Activated CD8-positive, alpha-beta memory T cell treated with anti-CD3 and anti-CD28 coated beads, Interleukin-2, amount 10 ng/mL, durations not matched to agents 7 days and 5 days (primary cell): Measurements from ENCODE around the gene GNAI2. TPM values are rescaled to one million over a fixed set of nuclear protein-coding genes. Genes with fewer than 3 reads are reported as not detected.
A peak's percentile ranks its signal among the peaks of the same experiment; 100 is the strongest.
"Not testable (repeated sequence)": the region's sequence is repeated elsewhere in the genome, so short reads cannot be mapped to it uniquely, and the experiment has no call there.

Experiments
- ATAC-seq: fragments of 150-1000 bp; cut with Tn5 transposase; one replicate; pipeline ENCODE4 v1.10.0; 2021; ENCODE audit warnings: moderate library complexity
- CTCF ChIA-PET: fragments of 350-600 bp; sonication (Branson Sonifier 250); formaldehyde crosslinking; loops from one replicate; lab custom pipeline; 2021; ENCODE audit warnings: antibody characterized with exemption; lab: Charles Lee
- DNase-seq: peaks from one replicate; pipeline ENCODE4 v3.0.0-alpha.2; 2020
- H3K27ac Mint-ChIP-seq: one replicate; pipeline ENCODE4 v1.8.0; 2021; ENCODE audit warnings: mild to moderate bottlenecking, mixed read lengths
- H3K27me3 Mint-ChIP-seq: one replicate; pipeline ENCODE4 v1.8.0; 2021; ENCODE audit warnings: mixed read lengths
- H3K36me3 Mint-ChIP-seq: one replicate; pipeline ENCODE4 v1.8.0; 2021; ENCODE audit warnings: mild to moderate bottlenecking, mixed read lengths
- H3K4me1 Mint-ChIP-seq: one replicate; pipeline ENCODE4 v1.8.0; 2021; ENCODE audit warnings: mixed read lengths
- H3K4me3 Mint-ChIP-seq: one replicate; pipeline ENCODE4 v1.8.0; 2021; ENCODE audit warnings: mild to moderate bottlenecking, moderate library complexity, mixed read lengths
- H3K9me3 Mint-ChIP-seq: one replicate; pipeline ENCODE4 v1.8.0; 2022; ENCODE audit warnings: low read depth, mixed read lengths
- total RNA-seq, 2 experiments: library from RNA; stranded (reverse); gene quantifications; one replicate each; pipeline ENCODE4 v1.2.3, GENCODE V29; 2021

Gene GNAI2
- total RNA-seq, 2 experiments from 2014 or later = 450 to 509 TPM

DNA sequence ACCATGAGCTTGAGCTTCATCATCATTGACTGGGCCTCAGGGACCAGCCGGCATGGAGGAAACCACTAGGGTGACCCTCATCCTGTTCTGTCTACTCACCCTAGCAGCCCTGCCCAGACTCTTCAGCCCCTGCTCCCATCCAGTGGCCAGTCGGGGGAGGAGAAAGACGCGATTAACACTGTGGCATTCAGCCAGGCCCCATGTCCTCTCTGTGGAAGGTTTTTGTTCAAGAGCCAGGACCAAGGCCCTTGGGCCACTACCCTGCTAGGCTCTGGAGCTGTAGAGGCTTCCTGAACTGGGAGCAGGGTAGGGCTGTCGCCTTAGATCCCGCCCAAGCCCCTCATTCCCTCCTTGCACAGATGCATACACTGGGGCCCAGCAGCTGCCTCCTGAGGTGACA lies 15.9 kb upstream of the GNAI2 start:
- peaks cover 7% of the 10 kb centered on the region for H3K4me1 Mint-ChIP-seq
- no peaks in the 10 kb centered on the region for H3K9me3 Mint-ChIP-seq
- H3K27me3 Mint-ChIP-seq = peaks cover 10% of the 10 kb centered on the region
- H3K4me3 Mint-ChIP-seq = no peak overlapping the region
- DNase-seq (no peak), ATAC-seq (no peak)
- CTCF ChIA-PET = interaction anchor here (1.6 to 17.1 kb wide), 3 partner anchors 9 to 29 kb away, joined by 4 to 398 read pairs (median 15); partner anchors contain the start of gene GNAT1
- no peaks in the 10 kb centered on the region for H3K36me3 Mint-ChIP-seq
- no peak overlapping the region for H3K27ac Mint-ChIP-seq

DNA sequence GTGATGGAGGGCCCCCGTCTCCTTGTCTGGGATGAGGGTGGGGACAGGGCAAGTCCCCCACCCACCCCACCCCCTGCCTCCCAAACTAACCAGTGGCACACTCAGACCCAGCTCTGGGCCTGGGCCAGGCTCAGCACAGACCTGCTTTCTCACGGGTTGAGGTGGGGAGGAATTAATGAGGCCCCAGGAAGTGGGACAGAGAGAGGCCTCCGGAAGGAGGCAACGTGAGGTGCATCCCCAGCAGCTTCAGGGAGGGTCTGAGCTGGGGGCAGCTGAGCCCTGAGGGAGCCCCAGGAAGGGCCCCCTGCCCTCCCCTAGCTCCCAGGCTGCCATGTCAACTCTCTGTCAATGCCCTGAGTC lies 15.0 kb upstream of the GNAI2 start:
- no peaks in the 10 kb centered on the region for H3K36me3 Mint-ChIP-seq
- H3K4me1 Mint-ChIP-seq = peaks cover 13% of the 10 kb centered on the region
- no peak for DNase-seq
- CTCF ChIA-PET = interaction anchor here (1.0 to 17.1 kb wide), 7 partner anchors 10 to 54 kb away, joined by 3 to 398 read pairs (median 5); partner anchors contain the start of gene GNAT1
- peak overlapping the region; percentile 63 for H3K27ac Mint-ChIP-seq
- no peak overlapping the region for H3K4me3 Mint-ChIP-seq
- ATAC-seq = peak; percentile 59
- H3K27me3 Mint-ChIP-seq = peaks cover 14% of the 10 kb centered on the region
- no peaks in the 10 kb centered on the region for H3K9me3 Mint-ChIP-seq

DNA sequence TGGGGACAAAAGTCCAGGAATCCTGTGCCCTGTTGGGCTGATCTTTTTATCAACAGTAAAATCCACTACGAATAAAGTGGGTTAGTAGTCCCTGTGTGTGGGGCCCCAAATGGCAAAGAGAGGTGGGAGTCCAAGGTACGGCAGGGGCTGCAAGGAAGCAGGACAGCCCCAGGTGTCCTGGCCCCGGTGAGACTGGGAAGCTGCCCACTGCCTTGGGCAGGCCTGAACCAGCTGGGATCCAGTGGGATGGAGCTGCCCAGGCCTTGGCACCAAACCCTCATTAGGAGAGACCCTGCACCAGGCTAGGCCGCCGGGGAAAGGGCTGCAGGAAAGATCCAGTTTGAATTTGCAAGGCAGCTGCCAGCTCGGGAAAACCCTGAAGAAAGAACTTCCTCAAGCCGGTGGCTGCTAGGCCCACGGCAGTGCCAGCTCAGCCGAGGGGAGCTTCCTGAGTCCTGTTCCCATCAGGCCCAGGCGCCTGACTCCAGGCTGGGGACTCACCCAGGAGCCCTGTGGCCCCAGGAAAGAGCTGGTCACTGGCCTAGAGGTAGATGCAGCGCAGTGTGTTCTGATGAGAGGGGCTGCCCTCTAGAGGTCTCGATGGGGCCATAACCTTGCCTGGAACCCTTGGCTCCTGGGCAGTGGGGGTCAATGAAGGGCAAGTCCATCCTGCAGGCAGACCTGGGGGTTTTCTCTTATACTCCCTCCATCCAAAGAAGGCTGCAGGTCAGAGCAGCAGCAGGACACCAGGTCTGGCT lies 14.4 kb upstream of the GNAI2 start:
- DNase-seq (no peak), ATAC-seq (no peak)
- Mint-ChIP-seq H3K27me3 (peaks cover 14% of the 10 kb centered on the region), H3K36me3 (no peaks in the 10 kb centered on the region), H3K4me1 (peaks cover 17% of the 10 kb centered on the region), H3K4me3 (no peak overlapping the region), H3K27ac (peak overlapping the region; percentile 63), H3K9me3 (no peaks in the 10 kb centered on the region)
- CTCF ChIA-PET = interaction anchor here (1.0 to 17.1 kb wide), 7 partner anchors 10 to 53 kb away, joined by 3 to 398 read pairs (median 5); partner anchors contain the start of gene GNAT1

DNA sequence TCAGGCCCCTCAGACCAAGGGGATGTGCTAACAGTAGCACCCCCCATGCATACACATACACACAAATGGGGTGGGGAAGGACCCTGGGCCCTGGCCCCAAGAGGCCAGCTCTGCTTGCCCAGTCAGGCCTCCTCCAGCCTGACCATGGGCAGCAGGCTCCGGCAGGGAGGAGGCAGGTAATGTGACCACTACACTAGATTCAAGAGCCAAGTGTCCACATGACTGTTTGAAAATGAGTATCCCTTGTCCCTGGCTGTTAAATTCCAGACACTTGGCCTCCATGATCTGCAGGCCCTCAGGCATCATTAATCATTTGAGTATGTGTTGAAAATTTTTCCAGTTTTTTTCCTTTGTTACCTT lies 13.9 kb upstream of the GNAI2 start:
- CTCF ChIA-PET = interaction anchor here (1.0 to 17.1 kb wide), 5 partner anchors 14 to 42 kb away, joined by 3 to 398 read pairs (median 6); partner anchors contain the start of gene GNAT1
- H3K27ac Mint-ChIP-seq = no peak overlapping the region

DNA sequence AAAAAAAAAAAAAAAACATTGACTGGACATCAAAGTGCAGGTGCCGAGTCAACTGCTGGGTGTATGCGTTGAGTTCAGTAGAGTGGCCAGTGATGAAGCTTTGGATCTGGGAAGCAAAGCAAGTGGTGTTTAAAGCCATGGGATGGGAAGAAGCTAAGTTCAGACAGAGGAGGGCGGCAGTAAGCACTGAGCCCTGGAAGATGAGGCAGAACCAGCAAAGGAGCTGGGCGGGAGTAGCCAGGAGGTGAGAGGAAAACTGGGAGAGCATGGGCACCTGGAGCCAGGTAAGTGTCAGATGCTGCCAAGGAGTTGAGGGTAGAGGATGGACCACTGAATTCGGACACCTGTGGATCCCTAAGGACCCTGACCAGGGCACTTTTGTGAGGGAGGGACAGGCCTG lies 11.4 kb upstream of the GNAI2 start:
- H3K27me3 Mint-ChIP-seq = peaks cover 14% of the 10 kb centered on the region
- peaks cover 34% of the 10 kb centered on the region for H3K4me1 Mint-ChIP-seq
- ATAC-seq (no peak), DNase-seq (no peak)
- CTCF ChIA-PET = interaction anchor here (0.7 to 17.1 kb wide), 11 partner anchors 9 to 333 kb away, joined by 3 to 398 read pairs (median 14); partner anchors contain the start of genes GNAT1, LSMEM2 and SEMA3B
- H3K27ac Mint-ChIP-seq = no peak overlapping the region
- H3K4me3 Mint-ChIP-seq = no peak overlapping the region
- H3K36me3 Mint-ChIP-seq = no peaks in the 10 kb centered on the region
- no peaks in the 10 kb centered on the region for H3K9me3 Mint-ChIP-seq

More for the DNA sequence above, 13.9 kb upstream of the GNAI2 start:
- H3K36me3 Mint-ChIP-seq = no peaks in the 10 kb centered on the region
- ATAC-seq (no peak), DNase-seq (no peak)
- H3K9me3 Mint-ChIP-seq = no peaks in the 10 kb centered on the region
- H3K27me3 Mint-ChIP-seq = peaks cover 14% of the 10 kb centered on the region
- H3K4me1 Mint-ChIP-seq = peaks cover 22% of the 10 kb centered on the region
- no peak overlapping the region for H3K4me3 Mint-ChIP-seq

DNA sequence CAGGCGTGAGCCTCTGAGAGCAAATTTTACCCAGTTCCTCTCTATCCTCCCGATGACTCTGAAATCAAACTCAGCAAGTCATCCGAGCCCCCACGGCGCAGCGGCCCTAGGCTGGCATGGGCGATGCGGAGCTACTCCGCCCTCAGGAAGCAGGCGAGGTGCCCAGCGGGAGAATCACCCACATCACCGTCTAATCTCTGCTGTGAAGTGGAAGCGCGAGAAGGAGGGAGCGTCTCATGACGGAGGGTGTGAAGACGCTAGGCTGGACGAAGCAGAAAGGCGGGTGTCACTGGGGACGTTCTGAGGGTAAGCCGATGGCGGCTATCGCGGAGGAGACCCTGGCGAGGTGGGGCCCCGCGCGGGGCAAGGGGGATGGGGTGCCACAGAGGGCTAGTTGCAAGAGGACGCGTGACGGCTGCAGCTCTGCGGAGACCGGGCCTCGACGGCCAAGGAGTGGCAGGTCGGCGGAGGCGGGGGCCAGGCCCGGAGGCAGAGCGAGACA lies 9.1 kb upstream of the GNAI2 start:
- H3K4me1 Mint-ChIP-seq = peaks cover 27% of the 10 kb centered on the region
- ATAC-seq (peak; percentile 25), DNase-seq (peak; percentile 70)
- CTCF ChIA-PET = interaction anchor here (0.6 to 17.1 kb wide), 32 partner anchors 9 to 440 kb away, joined by 3 to 398 read pairs (median 7); partner anchors contain the start of genes GNAI2, GNAT1, HYAL3 and IP6K1
- H3K4me3 Mint-ChIP-seq = peak overlapping the region; percentile 88
- peaks cover 14% of the 10 kb centered on the region for H3K27me3 Mint-ChIP-seq
- no peaks in the 10 kb centered on the region for H3K9me3 Mint-ChIP-seq
- peak overlapping the region; percentile 94 for H3K27ac Mint-ChIP-seq
- H3K36me3 Mint-ChIP-seq = no peaks in the 10 kb centered on the region

DNA sequence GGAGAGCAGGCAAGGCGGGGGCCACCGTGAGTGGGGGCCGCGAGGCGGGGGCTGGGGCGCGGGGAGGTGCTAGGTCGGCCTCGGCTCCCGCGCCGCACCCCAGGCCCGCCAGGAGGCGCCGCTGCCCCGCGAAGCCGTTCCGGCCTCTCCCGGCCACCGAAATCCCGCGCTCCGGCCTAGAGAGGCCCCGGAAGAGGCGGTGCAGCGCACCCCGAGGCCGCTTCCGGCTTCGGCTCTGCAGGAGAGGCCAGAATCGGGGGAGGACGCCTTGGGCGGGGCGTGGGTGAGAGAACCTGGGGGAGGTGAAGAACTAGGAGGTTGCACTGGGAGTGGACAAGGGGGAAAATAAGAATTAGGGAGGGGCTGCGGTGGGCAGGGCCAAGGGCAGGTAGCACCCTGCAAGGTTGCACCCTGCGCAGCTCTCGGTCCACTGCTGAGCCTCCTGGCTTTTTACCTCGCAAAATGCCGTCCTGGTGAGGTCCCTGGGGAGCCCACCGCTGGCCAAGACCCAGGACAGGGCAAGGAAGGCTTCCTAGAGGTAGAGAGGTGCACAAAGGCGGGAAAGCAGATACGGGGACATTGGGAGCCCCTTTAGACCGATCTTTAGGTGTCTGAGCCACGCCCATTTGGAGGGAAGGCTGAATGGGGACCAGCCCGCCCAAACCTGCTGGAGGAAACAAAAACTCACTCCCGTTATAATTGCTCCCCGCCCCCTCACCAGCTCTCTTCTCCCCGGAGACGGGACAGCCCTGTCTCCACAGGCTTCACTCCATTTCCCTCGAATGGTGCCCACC lies 8.4 kb upstream of the GNAI2 start:
- DNase-seq = peak; percentile 96
- Mint-ChIP-seq H3K4me1 (peaks cover 27% of the 10 kb centered on the region), H3K4me3 (peak overlapping the region; percentile 88), H3K36me3 (no peaks in the 10 kb centered on the region), H3K27ac (peak overlapping the region; percentile 94), H3K9me3 (no peaks in the 10 kb centered on the region), H3K27me3 (peaks cover 14% of the 10 kb centered on the region)
- peak; percentile 89 for ATAC-seq
- CTCF ChIA-PET = interaction anchor here (0.7 to 17.1 kb wide), 27 partner anchors 9 to 126 kb away, joined by 3 to 398 read pairs (median 8); partner anchors contain the start of genes GNAI2, GNAT1, HYAL3 and NAA80

DNA sequence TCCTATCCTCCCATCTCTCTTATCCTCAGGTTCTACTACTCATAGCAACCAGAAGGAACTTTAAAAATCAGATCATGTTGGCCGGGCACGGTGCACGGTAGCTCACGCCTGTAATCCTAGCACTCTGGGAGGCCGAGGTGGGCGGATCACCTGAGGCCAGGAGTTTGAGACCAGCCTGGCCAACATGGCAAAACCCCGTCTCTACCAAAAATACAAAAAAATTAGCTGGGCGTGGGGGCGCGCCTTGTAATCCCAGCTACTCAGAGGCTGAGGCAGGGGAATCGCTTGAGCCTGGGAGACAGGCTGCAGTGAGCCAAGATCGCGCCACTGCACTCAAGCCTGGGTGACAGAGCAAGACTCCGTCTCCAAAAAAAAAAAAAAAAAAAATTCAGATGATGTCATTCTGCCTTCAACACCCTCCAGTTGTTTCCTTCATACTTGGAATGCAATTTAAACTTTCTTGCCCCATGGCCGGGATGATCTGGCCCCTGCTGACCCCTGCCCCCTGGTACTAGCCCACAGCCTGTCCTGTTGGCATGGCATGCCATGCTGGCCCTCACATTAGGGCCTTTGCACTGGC lies 7.7 kb upstream of the GNAI2 start:
- Mint-ChIP-seq H3K27me3 (peaks cover 13% of the 10 kb centered on the region), H3K4me3 (peak overlapping the region; percentile 88), H3K27ac (peak overlapping the region; percentile 85), H3K4me1 (peaks cover 27% of the 10 kb centered on the region)
- ATAC-seq, H3K9me3 Mint-ChIP-seq, DNase-seq, H3K36me3 Mint-ChIP-seq: not testable (repeated sequence)
- CTCF ChIA-PET = interaction anchor here (0.7 to 17.1 kb wide), 16 partner anchors 9 to 99 kb away, joined by 3 to 398 read pairs (median 8); partner anchors contain the start of genes GNAI2, GNAT1, HYAL3 and NAA80

DNA sequence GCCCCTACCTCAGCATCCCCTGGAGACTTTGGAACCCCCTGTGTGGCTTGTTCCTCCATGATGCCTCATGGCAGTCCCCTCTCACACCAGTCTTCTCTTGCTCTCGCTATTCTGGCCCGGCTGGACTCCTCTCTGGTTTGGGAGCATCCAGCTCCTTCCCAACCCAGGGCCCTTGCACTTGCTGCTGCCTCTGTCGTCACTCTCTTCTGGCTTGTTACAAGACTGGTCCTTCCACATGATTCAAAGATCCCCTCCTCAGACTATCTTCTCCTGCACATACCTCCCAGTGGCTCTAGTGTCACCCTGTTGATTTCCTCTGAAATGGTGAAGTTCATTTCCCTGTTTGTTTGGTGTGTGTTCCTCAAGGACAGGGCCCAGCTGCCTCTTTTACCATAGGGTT lies 6.5 kb upstream of the GNAI2 start:
- Mint-ChIP-seq H3K27ac (no peak overlapping the region), H3K4me3 (no peak overlapping the region), H3K9me3 (no peaks in the 10 kb centered on the region), H3K4me1 (peaks cover 31% of the 10 kb centered on the region), H3K36me3 (no peaks in the 10 kb centered on the region), H3K27me3 (peaks cover 8% of the 10 kb centered on the region)
- no peak for ATAC-seq
- CTCF ChIA-PET = interaction anchor here (0.8 to 17.1 kb wide), 7 partner anchors 8 to 69 kb away, joined by 3 to 398 read pairs (median 78); partner anchors contain the start of genes GNAT1 and SEMA3B
- no peak for DNase-seq

DNA sequence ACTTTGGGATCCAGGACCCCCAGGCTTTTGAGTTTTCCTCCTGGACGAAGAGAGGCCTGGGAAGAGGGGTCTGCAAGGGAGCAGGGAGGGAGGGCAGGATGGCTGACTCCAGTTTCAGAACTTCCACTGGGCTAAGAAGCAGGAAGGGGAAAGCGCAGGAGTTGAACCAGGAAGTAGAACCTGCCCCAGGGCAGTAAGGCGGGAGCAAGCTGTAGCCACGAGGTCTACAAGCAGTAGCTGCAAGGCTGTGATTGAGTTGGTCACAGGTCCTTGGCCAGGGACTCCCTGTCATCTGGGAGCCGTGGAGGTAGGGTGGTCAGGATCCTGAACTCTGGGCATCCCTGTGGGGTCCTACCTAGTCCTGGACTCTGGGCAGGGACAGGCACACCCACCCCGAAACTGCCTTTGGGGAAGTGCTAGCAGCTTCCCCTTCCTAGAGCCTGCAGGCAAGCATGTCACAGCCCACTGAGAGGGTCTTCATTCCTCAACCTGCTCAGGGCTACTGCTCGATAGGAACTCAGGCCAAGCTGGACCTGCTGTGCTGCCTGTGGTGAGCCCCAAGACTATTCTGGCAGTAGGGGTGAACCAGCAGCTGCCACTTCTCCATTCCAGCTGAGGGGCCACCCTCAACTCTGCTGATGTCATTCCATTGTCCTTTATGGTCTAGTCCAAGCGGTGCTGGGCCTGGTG lies 5.8 kb upstream of the GNAI2 start:
- peaks cover 33% of the 10 kb centered on the region for H3K4me1 Mint-ChIP-seq
- peaks cover 2% of the 10 kb centered on the region for H3K27me3 Mint-ChIP-seq
- CTCF ChIA-PET = interaction anchor here (1.3 to 17.1 kb wide), 5 partner anchors 12 to 42 kb away, joined by 5 to 398 read pairs (median 84); partner anchors contain the start of genes GNAT1 and SEMA3B
- DNase-seq (no peak), ATAC-seq (no peak)
- H3K9me3 Mint-ChIP-seq = no peaks in the 10 kb centered on the region
- H3K36me3 Mint-ChIP-seq = no peaks in the 10 kb centered on the region
- no peak overlapping the region for H3K4me3 Mint-ChIP-seq
- no peak overlapping the region for H3K27ac Mint-ChIP-seq

DNA sequence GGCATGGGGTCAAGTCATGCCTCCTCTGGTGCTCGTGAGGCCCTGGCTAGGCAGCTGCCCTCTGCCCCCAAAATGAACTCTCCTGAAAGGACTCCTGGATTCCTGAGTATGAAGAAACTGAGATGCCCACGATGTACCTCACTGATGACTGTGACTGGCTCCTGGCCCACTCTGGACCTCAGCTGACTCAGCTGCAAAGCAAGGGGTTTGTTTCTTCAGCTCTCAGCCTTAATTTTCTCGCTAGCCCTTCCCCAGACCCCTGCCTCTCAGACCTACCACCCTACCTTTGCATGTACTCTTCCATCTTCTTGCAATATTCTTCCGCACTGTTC lies 5.2 kb upstream of the GNAI2 start:
- Mint-ChIP-seq H3K9me3 (no peaks in the 10 kb centered on the region), H3K36me3 (no peaks in the 10 kb centered on the region), H3K27me3 (no peaks in the 10 kb centered on the region), H3K27ac (no peak overlapping the region), H3K4me3 (no peak overlapping the region), H3K4me1 (peaks cover 34% of the 10 kb centered on the region)
- DNase-seq = no peak
- CTCF ChIA-PET = interaction anchor here (0.5 to 17.1 kb wide), 5 partner anchors 12 to 1075 kb away, joined by 3 to 398 read pairs (median 84); partner anchors contain the start of genes GNAT1 and SEMA3B
- no peak for ATAC-seq

DNA sequence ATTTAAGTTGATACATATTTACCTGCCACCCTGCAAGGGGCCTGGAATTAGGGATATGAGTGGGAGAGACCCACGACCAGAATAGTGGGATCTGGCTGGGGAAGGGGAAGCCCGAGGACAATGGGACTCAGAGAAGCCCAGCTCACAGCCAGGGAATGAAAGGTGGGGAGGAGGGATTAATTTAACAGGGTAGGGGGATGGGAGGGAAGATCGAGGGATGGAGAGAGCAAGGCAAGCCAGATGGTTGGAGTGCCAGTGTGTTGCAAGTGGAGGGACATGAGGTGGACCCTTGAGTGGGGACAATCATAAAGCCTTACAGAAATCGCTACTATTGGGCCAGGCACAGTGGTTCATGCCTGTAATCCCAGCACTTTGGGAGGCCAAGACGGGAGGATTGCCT lies 4.4 kb upstream of the GNAI2 start:
- H3K9me3 Mint-ChIP-seq = no peaks in the 10 kb centered on the region
- CTCF ChIA-PET = interaction anchor here (0.5 to 17.1 kb wide), 4 partner anchors 20 to 894 kb away, joined by 3 to 398 read pairs (median 118); partner anchors contain the start of gene GNAT1
- peaks cover 1% of the 10 kb centered on the region for H3K36me3 Mint-ChIP-seq
- peaks cover 28% of the 10 kb centered on the region for H3K4me1 Mint-ChIP-seq
- ATAC-seq = no peak
- H3K27me3 Mint-ChIP-seq = no peaks in the 10 kb centered on the region
- H3K27ac Mint-ChIP-seq = no peak overlapping the region
- no peak overlapping the region for H3K4me3 Mint-ChIP-seq
- no peak for DNase-seq
